HG02759 (cell line): ENCODE results near the gene NETO1.

Experiments used
- ATAC-seq: cut with Tn5 transposase; IDR thresholded peaks from one replicate; pipeline ENCODE4 v1.9.1; 2021; ENCODE audit warnings: mild to moderate bottlenecking, moderate library complexity; ENCODE audit not compliant: unreplicated experiment

Gene NETO1

DNA sequence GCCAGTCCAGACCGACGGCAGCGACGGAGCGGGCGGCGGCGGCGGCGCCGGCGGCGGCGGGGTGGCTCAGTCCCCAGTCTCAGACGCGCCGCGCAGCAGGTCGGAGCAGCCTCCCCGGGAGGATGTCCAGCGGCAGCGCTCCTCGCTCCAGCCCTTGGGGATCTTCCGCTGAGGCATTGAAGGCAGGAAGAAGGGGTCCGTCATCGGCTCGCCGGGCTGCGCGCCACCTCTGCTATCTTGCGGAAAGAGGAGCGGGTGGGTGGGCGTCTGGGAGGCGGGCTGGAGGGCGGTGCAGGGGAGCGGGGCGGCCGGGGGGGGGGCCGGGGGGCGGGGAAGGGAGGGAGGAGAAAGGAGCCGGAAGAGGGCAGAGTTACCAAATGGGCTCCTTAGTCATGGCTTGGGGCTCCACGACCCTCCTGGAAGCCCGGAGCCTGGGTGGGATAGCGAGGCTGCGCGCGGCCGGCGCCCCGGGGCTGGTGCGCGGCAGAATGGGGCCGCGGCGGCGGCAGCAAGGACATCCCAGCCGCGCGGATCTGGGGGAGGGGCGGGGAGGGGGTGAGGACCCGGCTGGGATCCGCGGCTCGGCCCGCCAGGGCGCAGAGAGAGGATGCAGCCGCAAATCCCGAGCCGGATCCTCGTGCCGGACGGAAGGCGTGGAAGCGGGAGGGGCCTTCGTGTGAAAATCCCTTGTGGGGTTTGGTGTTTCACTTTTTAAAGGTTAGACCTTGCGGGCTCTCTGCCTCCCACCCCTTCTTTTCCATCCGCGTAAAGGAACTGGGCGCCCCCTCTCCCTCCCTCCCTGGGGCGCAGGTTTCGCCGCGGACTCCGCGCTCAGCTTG is at the start of gene NETO1:
NETO1 (minus strand) TSS at position 242 of the 839 bp plus-strand sequence. CDS start 696 bp downstream, outside the sequence.
- ATAC-seq, result peak; percentile 35

GRCh38 chr18:72910045-72910444 is 42.3 kb upstream of the NETO1 start:
- ATAC-seq, result no peak

GRCh38 chr18:72908181-72908580 is 40.4 kb upstream of the NETO1 start:
- ATAC-seq, result no peak

- ATAC-seq, result no peak
Measured at GRCh38 chr18:72903033-72903432, 35.2 kb upstream of the NETO1 start.

DNA sequence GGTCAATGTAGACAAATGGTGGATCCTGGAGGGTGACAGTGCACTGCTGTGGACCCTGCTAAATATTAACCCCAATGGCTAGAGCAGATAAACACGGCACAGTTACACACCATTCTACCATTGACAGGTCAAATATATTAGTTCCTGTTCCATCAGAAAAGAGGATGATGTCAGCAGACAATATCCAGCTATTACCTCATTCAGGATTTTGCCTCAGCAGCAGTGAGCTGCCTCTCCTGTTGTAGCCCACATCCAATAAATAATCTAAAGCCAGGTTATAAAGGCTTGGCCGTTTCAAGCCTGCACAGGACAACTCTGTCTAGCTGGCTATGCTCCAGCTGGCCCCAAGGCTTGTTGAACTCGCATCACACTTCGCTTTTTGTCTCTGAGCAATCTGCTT is 31.6 kb upstream of the NETO1 start:
- ATAC-seq, result no peak

DNA sequence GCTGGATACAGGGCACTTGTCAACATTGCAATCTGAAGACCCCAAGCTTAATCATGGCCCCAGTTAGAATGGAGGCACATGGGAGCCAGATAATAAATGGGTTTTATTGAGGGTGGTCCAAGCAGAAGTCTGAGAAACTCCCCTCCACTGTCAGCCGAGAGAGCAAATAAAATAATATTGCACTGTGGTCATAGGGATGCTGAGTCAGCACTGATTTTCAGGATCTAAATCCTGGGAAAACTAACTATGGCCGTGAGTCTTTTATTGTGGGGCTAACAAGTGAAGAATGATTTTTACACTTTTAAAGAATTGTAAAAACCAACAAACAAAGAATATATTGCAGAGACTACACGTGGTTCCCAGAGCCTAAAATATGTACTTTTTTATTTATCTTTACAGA is 31.1 kb upstream of the NETO1 start:
- ATAC-seq, result no peak

GRCh38 chr18:72895548-72895947 is 27.8 kb upstream of the NETO1 start:
- ATAC-seq, result no peak

DNA sequence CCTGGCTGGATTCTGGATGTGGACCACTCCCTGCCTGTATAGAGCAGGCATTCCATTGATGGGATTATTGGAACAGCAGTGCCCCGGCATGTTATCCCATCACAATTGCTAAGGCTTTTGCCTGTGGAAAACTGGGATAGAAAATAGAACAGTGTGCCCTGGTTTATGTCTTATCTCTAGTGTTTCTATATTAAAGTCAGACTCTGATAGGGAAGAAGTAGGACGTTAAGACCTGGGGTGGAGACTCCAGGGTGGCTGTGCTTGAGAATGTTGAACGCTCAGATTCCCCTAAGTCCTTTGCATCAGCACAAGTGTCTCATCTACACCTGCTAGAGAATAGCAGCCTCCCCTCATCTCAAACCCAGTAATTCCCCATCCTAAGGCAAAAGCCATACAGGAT is 10.8 kb upstream of the NETO1 start:
- no peak for ATAC-seq

DNA sequence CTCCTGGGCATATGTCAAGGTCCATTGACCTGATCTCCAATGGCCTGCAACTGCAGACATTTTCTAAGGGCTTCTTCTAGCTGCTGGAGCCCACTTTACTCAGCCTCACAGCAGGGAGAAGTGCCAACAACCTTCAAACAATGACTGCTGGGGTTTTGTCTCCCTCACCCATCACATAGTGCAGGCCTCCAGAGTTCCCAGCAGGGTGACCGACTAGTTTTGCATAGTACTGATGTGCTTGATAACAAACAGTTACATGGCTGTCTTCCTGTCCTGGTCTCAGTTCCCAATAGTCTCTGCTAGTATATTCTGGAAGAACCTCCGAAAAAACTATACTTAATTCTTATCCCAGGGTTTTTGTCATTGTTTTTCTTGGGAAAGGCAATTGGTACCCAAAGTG is 10.4 kb upstream of the NETO1 start:
- no peak for ATAC-seq

GRCh38 chr18:72871091-72871490 is 3.3 kb upstream of the NETO1 start:
- no peak for ATAC-seq

DNA sequence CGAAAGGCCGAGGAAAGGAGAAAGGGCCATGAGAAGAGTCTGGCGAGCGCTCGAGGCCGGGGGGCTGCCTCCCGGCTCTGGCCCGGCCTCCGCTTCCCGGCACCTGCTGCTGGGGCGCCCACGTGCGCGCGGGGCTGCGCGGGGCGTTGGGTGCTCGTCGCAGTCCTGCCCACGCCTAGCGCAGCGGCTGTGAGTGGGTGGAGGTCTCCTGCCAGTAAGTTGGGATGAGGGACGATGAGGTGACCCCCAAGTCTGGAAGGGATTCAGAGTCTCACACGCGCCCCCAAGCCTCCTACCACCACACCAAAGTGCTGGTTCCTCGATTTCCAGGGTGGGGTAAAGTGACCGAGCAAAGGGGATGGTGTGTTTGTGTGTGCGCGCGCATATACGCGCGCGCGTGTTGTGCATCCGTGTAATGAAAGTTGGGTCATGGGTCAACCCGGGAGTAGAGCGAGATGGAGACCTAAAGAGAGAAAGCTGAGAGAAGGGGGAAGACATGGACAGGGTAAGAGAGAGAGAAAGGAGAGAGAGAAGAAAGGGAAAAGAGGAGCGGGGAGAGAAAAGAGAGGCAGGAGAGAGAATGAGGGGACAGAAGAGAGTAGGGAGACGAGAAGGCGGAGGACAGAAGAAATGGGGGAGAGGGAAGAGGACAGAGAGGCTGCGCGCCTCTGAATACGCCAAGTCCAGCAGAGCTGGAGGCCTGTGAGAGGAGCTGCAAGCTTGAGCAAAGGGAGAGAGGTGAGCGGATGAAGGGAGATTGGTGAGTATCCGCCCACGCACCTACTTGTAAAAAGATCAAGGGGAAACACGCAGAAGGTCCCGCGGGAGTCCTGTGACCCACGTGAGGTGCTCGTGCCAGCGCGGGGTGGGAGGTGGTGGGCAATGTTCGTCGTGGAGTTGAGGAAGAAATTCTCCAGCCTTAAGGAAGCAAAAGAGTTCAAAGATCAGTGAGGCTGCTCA is 1.7 kb upstream of the NETO1 start:
- ATAC-seq, result no peak

DNA sequence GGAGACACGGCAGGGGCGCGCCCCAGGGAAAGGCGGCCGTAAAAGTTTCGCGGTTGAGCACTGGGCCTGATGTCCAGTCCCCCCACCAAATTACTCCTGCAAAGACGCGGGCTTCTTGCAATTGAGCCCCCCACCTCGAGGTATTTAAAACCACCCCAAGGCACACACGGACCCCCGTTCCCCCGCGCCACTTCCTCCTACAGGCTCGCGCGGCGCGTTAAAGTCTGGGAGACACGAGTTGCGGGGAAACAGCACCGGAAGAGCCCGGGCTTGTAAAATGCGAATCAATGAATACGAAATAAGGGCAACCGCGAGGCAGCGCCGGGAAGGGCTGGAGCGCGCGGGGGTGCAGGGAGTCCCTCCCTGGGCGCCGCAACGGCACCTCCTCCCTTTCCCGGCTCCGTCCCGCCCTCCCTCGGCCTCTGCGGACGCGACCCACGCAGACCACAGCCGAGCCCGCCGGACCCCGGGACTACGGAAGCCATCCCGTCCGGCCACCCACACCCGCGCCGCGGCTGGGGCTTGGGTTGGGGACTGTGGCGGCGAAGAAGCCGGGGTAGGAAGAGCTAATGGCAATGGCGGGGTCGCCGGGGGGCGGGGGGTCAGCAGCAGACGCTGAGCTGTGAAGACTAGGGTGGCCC is 918 bp upstream of the NETO1 start:
- ATAC-seq, result no peak

DNA sequence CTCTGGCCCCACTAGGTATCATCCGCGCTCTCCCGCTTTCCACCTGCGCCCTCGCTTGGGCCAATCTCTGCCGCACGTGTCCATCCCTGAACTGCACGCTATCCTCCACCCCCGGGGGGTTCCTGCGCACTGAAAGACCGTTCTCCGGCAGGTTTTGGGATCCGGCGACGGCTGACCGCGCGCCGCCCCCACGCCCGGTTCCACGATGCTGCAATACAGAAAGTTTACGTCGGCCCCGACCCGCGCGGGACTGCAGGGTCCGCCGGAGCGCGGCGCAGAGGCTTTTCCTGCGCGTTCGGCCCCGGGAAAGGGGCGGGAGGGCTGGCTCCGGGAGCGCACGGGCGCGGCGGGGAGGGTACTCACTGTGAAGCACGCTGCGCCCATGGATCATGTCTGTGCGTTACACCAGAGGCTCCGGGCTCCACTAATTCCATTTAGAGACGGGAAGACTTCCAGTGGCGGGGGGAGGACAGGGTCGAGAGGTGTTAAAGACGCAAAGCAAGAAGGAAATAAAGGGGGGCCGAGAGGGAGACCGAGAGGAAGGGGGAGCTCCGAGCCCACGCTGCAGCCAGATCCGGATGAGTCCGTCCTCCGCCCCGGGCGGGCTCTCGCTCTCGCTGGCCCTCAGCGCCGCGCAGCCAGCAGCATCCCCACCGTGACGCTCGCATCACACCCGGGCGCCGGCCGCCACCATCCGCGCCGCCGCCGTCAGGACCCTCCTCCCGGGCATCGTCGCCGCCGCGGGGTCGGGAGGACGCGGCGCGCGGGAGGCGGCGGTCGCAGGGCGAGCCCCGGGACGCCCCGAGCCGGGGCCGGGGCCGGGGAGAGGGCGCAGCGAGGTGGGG is 664 bp downstream of the NETO1 start:
- ATAC-seq, result peak; percentile 28

DNA sequence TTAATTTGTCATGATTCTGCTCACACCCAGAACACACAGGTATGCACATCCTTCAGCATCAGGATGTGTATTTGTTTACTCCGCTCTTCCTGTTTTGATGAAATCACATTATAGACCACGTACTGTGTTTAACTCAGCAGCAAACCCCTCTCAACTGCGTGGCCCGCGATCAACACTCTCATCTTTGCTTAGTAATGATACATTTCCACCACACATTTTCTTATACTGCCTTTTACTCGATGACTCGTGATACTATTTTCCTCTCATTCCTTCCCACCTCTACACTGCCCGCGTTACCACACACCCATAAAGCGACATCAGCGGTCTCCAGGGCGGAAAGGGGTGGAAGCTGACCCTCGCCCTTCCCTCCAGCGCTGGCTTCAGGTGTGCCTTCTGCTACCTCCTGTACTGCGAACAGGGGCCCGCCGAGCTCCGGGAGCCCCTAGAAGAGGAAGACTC is 1.3 kb downstream of the NETO1 start:
- no peak for ATAC-seq

DNA sequence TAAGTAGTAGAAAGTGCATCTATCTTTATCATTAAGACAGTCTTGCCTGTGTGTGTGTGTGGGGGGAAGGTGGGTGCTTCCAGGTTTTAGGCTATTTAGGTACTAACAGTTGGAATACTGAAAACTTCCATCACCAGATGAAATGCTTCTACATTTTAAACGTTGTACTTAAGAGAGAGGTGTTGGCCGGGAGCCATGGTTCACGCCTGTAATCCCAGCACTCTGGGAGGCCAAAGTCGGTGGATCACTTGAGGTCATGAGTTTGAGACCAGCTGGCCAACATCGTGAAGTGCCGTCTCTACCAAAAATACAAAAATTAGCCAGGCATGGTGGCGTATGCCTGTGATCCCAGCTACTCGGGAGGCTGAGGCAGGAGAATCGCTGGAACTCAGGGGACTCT is 4.0 kb downstream of the NETO1 start:
- no peak for ATAC-seq

- no peak for ATAC-seq
Measured at GRCh38 chr18:72859088-72859487, 8.7 kb downstream of the NETO1 start.

GRCh38 chr18:72849671-72850070 is 18.1 kb downstream of the NETO1 start:
- no peak for ATAC-seq

- ATAC-seq, result no peak
Measured at GRCh38 chr18:72848503-72849237, 19.1 kb downstream of the NETO1 start.

- no peak for ATAC-seq
Measured at GRCh38 chr18:72847771-72848170, 20.0 kb downstream of the NETO1 start.
